GM12873 (cell line): Measurements from ENCODE around the gene COPE.

Experiments
- TF ChIP-seq, protein P1 (sequence below): IDR thresholded peaks from 2 replicates; pipeline ENCODE4 v1.5.1; 2012; ENCODE audit warnings: low read depth, mild to moderate bottlenecking, moderate library complexity, low read length, control low read depth; ENCODE audit not compliant: insufficient read depth; ENCODE audit errors: missing control alignments

Gene COPE

DNA sequence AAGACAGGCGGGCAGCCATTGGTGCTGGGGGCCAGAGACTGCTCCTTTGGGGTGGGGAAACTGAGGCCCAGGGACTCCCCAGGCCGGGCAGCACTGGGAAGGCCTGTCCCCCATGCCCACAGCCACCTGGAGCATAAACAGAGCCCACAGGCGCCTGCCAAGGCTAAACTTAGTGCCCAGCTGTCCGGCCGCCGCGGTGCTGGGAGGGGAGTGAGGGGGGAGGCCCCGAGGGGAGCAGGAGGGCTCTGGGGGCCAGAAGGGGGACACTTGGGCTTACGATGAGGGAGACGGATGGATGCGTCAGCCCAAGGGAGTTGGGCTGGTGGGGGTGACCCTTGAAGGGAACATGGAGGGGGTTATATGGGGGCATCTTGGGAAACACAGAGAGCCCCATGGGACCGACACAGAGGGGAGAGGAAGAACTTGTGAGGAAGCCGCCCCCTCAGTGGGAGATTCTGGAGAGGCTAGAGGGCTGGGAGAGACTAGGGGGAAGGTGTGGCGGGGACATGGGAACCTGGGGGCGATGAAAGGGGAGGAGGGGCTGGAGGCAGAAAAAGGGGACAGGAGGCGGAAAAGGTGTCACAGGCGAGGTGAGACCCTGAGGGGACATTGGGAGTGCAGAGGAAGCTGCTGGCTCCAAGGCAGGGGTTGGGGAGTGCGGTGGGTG, 25.5 kb downstream of the COPE start:
- TF ChIP-seq, protein P1, sequence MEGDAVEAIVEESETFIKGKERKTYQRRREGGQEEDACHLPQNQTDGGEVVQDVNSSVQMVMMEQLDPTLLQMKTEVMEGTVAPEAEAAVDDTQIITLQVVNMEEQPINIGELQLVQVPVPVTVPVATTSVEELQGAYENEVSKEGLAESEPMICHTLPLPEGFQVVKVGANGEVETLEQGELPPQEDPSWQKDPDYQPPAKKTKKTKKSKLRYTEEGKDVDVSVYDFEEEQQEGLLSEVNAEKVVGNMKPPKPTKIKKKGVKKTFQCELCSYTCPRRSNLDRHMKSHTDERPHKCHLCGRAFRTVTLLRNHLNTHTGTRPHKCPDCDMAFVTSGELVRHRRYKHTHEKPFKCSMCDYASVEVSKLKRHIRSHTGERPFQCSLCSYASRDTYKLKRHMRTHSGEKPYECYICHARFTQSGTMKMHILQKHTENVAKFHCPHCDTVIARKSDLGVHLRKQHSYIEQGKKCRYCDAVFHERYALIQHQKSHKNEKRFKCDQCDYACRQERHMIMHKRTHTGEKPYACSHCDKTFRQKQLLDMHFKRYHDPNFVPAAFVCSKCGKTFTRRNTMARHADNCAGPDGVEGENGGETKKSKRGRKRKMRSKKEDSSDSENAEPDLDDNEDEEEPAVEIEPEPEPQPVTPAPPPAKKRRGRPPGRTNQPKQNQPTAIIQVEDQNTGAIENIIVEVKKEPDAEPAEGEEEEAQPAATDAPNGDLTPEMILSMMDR = no peak

DNA sequence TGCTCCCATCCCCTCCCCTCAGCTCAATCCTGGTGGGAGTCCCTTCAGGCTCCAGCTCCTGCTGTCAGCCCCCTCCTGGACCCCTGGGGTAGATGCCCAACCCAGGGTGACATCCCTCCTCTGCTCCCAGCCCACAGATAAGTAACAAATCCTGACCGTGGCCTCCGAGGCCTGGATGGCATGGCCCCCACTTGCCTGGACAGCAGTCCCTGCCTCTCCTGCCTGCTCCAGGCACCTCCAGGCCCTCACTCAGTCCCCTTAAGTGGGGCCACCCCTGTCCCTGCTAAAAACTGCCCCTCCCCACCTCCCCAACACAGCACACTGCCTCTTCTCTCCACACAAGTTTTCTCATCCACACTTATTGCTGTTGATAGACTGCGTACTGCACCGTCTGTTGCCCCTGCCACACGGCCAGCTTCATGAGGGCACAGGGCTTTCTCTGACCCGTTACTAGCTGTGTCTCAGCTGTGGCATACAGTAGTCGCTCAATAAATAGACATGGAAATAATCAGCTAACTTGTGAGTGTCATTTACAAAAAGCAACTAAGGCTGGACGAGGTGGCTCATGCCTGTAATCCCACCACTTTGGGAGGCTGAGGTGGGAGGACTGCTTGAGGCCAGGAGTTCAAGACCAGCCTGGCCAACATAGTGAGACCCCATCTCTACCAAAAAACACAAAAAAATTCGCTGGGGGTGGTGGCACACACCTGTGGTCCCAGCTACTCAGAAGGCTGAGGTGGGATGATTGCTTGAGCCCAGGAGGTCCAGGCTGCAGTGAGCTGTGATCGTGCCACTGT, 29.0 kb downstream of the COPE start:
- TF ChIP-seq, protein P1 = no peak

DNA sequence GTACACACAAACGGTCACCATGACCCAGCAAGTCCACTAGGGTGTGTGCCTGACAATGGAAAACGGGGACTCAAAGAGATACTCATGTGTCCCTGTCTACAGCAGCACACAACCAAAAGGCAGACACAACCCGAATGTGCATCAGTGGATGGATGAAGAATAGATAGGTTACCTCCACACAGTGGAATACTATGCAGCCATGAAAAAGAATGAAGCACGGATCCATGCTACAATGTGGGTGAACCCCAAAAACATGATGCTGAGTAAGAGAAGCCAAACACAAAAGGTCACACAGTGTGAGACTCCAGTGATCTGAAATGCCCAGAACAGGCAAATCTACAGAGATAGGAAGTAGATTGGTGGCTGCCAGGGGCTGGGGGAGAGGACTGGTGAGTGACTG, 32.2 kb downstream of the COPE start:
- TF ChIP-seq, protein P1 = no peak

DNA sequence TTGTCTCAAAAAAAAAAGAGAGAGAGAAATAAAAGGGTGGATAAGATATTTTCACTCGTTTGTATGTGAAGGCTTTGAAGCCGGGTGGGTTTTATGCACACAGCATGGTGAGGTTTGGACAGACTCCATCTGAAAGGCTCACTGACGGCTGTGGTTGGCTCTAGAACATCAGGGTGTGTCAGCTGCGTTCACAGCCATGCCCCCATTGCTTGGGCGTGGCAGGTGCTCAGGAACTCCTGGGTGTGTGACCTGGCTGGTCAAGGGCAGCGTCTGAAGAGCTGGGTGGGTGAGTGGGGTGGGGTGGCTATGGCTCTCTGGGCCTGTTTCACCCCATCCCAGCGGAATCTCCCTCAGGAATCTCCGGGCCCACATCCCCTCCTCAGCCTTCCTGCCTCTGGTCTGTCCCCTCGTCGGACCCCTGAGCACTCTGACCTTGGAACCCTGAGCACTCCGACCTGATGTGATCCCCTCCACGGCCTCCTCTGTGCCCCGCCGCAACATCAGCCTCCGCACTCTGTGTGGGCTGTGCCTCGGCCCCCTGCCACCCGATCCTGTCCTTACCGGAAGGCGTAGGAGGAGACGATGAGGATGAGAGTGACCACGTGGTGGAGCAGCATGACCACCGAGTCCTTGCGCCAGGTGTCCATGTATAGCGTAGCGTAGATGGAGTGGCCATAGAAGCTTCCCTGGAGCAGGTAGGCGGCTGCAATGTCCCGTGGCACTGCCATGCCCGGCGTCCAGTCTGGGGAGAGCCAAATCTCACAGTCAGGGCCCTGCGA, 35.5 kb downstream of the COPE start:
- TF ChIP-seq, protein P1 = no peak

DNA sequence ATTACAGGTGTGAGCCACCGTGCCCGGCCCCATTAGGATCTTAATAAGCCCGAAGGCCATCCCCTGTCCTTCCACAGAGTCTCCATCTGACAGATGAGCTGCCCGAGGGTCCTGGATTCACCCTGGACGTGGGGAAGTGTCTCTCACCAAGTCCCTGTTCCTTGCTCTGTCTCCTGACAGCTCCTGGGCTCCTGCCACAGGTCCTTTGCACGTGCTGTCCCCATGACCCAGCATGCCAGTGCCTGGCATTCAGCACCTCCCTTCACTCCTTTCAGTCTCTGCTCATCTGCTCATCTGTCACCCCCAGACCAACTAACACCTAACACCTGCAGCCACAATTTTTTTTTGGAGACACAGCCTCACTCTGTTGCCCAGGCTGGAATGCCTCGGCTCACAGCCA, 37.7 kb downstream of the COPE start:
- TF ChIP-seq, protein P1 = no peak

DNA sequence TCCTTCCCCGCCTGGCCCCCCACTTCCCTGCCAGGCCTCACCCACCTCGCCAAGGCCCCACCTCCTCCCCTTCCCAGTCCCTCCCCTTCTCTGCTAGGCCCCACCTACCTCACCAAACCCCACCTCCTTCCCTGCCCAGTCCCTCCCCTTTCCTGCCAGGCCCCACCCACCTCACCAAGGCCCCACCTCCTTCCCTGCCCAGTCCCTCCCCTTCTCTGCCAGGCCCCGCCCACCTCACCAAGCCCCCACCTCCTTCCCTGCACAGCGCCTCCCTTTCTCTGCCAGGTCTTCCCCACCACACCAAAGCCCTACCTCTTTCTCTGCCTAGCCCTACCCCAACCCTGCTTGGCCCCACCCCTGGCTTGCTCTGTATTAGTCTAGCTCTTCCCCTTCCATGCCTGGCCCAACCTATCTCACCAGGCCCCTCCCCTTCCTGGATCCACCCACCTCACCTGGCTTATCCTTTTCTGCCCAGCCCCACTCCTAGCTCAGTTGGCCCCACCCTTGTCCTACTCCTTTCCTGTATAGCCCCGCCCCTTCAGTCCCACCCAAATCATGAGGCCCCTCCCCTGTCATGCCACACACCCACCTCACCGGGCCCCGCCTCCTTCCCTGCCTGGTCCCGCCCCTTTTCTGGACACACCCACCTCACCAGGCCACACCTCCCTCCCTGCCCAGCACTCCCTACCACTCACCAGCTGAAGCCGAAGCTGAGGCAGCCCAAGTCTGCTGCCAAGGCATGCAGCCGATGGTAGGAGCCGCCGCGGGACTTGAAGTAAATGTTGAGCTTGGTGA, 39.4 kb downstream of the COPE start:
- TF ChIP-seq, protein P1 = no peak
